Measurements from ENCODE around the gene TMTC2. TPM values are rescaled to one million over a fixed set of nuclear protein-coding genes. Genes with fewer than 3 reads are reported as not detected.

The TMTC2 gene
- total RNA-seq, 4 donors from 2014 or later, result 6.5 to 11.3 (median 8.9) TPM

DNA sequence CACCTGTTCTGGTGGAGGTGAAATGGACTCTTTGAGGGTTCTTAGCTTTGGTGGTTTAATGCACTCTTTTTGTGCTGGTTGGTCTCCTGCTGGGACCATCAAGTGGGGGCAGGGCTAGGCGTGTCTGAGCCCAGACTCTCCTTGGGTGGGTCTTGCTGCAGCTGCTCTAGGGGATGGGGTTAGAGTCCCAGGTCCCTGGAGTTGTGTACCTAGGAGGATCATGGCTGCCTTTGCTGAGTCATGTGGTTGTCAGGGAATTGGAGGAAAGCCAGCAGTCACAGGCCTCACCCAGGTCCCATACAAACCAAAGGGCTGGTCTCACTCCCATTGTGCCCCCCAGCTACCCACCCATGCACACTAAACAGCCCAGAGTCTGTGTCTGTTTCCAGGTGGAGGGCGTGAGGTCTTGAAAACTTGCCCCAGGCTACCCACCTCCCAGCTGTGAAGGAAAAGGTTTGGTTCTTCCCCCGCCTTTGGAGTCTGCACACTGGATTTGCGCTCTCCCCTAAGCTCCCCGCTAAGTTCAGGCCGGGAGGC, 387.7 kb downstream of the TMTC2 start:
- TF ChIP-seq, protein P1, sequence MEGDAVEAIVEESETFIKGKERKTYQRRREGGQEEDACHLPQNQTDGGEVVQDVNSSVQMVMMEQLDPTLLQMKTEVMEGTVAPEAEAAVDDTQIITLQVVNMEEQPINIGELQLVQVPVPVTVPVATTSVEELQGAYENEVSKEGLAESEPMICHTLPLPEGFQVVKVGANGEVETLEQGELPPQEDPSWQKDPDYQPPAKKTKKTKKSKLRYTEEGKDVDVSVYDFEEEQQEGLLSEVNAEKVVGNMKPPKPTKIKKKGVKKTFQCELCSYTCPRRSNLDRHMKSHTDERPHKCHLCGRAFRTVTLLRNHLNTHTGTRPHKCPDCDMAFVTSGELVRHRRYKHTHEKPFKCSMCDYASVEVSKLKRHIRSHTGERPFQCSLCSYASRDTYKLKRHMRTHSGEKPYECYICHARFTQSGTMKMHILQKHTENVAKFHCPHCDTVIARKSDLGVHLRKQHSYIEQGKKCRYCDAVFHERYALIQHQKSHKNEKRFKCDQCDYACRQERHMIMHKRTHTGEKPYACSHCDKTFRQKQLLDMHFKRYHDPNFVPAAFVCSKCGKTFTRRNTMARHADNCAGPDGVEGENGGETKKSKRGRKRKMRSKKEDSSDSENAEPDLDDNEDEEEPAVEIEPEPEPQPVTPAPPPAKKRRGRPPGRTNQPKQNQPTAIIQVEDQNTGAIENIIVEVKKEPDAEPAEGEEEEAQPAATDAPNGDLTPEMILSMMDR (IDR thresholded peaks at IDR 0.05; ENCODE audit: low read depth), result no peak

DNA sequence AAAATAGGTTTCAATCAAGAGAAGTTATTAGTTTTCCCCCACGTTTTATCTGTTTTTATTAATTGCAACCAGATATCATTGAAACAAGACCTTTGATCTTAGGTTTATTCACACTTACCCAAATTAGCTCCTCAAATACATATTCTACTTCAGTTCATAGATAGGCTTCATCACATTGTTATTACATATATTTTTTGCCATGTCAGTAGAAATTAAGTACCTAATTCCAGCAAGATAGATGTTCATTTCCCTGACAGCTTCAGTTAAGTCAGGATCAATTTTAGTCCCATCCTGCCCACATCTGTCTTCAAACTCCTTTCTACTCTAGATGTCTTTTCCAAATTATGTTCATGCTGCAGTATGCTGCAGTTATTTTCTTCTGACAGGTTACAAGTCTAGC, 388.8 kb downstream of the TMTC2 start:
- TF ChIP-seq, protein P1 (IDR thresholded peaks at IDR 0.05; ENCODE audit: low read depth), result no peak

DNA sequence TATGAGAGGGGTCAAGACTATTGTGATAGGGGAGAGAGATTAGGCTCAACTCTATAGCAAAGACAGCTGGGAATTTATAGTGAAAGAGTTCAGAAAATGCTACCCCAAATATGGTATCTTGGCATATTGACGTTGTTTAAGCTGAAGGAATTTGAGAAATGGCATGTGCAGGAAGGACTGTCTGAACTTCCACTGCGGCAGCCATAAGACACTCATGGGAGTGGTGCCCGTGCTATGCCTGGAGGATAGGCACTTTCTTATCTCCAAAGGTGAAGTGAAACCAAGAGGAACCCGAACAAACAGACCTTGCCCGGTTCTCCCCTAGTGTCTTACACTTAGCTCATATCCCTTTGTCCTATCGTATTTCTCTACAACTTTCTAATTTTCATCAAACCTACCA, 390.3 kb downstream of the TMTC2 start:
- TF ChIP-seq, protein P1 (IDR thresholded peaks at IDR 0.05; ENCODE audit: low read depth), result no peak

DNA sequence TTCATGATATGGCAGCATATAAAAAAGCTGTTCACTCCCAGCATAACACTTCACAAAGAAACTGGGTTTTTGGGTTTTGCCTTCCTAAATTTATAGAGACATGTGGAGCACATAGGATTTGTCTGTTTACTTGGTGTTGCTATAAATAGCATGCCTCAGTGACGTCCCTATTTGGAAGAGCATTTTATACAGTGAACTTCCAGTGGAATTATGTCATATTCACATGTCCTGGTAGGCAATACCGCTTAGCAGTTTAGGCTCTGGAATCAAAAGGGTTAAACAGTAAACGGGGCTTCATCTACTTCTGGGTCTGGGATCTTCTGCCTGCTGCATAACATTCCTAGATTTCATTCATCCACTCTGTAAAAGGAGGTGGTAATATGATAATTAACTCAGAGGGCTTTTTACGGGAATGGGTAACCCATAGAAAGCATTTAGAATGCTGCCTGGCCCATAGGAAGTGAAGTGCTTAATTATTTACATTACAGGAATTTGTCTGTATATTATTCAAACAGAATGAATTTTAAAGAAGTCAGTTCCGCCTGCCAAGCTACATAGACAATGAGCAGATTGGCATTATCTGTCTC, 396.1 kb downstream of the TMTC2 start:
- TF ChIP-seq, protein P1 (IDR thresholded peaks at IDR 0.05; ENCODE audit: low read depth), result no peak

DNA sequence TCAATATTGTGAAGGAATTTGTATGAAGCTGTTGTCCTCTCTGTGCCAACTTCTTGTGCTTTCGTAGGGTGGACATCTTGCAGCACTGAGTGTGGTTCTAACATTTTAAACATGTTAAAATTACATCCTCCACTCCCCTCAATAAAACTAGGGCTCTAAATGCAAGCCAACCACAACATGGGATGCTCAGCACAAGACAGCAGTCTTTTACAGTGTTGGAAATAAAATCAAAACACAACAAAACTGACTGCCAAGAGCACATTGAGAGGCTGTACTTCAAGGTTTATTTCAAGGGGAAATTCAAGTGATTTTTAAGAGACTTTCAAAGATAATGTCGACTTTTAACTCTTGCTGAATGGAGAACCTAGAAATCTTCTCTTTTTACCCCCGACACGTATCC, 396.9 kb downstream of the TMTC2 start:
- TF ChIP-seq, protein P1 (IDR thresholded peaks at IDR 0.05; ENCODE audit: low read depth), result no peak

DNA sequence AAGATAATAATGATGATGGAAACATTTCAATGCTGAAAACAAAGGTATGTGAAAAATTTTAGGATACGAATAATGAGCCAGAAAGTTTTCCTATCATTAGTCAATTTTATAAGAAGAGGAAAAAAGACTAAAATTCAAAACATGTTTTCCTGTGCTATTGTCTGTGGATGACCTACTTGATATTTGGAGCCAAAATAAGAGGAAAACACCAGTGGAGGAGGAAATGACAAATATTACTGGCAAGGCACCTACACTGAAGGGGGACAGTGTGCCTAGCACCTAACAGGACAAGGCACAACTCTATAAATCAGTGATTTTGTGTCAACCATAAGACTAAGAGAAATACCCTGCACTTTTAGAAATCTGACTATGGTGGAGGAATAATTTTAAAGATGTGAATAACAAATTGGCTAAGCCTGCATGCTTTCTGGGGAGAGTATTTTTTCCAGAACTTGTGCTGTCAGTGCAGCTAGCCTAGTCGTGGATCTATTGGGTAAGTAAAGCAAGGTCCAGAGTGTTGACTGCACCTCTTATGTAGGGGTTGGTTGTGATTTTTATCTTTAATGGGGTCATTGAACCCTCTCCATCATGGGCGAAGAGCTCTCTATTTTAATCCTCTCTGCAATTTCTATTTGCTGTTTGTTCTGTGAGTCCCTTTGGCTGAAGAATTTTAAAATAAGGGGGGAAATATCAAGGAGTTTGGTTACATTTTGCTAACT, 398.0 kb downstream of the TMTC2 start:
- TF ChIP-seq, protein P1 (IDR thresholded peaks at IDR 0.05; ENCODE audit: low read depth), result no peak

DNA sequence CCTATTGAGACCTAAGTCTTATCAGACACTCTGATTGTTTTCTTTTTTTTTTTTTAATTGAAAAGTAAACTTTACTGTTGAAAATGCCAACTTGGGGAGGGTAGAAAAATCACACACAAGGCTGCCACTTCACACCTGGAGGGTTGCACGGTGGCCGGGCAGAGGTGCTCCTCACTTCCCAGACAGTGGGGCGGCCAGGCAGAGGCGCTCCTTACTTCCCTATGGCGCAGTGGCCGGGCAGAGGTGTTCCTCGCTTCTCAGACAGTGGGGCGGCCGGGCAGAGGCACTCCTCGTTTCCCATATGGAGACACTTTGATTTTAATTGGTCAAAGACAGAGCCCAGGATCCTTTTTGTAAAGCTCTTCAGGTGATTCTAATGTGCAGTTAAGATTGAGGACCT, 399.3 kb downstream of the TMTC2 start:
- TF ChIP-seq, protein P1 (IDR thresholded peaks at IDR 0.05; ENCODE audit: low read depth), result no peak

Data from subcutaneous adipose tissue (tissue), 4 donors.